PC-3 (cell line): ENCODE data around the gene CSNK2A1. TPM values are rescaled to one million over a fixed set of nuclear protein-coding genes. Genes with fewer than 3 reads are reported as not detected.

ENCODE experiments used
- ATAC-seq: fragments of 200-7000 bp; cut with Tn5 transposase; 2 replicates; pipeline ENCODE4 v1.9.1; 2020; ENCODE audit warnings: mild to moderate bottlenecking, moderate library complexity
- BruUV-seq: library from RNA; stranded (reverse); fragments of 400-500 nt; replicated peaks from 2 replicates; lab custom pipeline; 2021; lab: Mats Ljungman, UMichigan
- CTCF ChIA-PET: fragments of 300-600 bp; sonication (Branson Sonifier 250); formaldehyde crosslinking; loops from one replicate; lab custom pipeline; 2022; ENCODE audit warnings: antibody characterized with exemption; lab: Charles Lee
- POLR2A ChIA-PET: fragments of 300-600 bp; sonication (Branson Sonifier 250); formaldehyde crosslinking; loops from one replicate; lab custom pipeline; 2022; ENCODE audit warnings: antibody characterized with exemption; ENCODE audit not compliant: unreplicated experiment; lab: Charles Lee
- DNase-seq: peaks from one replicate; pipeline ENCODE4 v3.0.0-alpha.2; 2015
- H2AFZ ChIP-seq: fragments of 300-600 bp; sonication (generic); 2 replicates; pipeline ENCODE4 v1.6.0; 2016; ENCODE audit warnings: antibody characterized with exemption, low read length
- H3F3A ChIP-seq: fragments of 300-600 bp; sonication (generic); one replicate; pipeline ENCODE4 v1.6.0; 2017; ENCODE audit warnings: antibody characterized with exemption, low read length, control low read depth, mild to moderate bottlenecking; ENCODE audit not compliant: unreplicated experiment
- H3K27ac ChIP-seq: fragments of 300-600 bp; sonication (generic); 2 replicates; pipeline ENCODE4 v1.5.1; 2016; ENCODE audit warnings: mild to moderate bottlenecking, low read length
- H3K27me3 ChIP-seq: fragments of 300-600 bp; sonication (generic); 2 replicates; pipeline ENCODE4 v1.6.1; 2016; ENCODE audit warnings: low read length, mixed read lengths
- H3K36me3 ChIP-seq: fragments of 300-600 bp; sonication (generic); 2 replicates; pipeline ENCODE4 v1.6.1; 2016; ENCODE audit warnings: low read depth, mixed run types, low read length, mixed read lengths
- H3K4me1 ChIP-seq: fragments of 300-600 bp; sonication (generic); 2 replicates; pipeline ENCODE4 v1.5.1; 2016; ENCODE audit warnings: low read length; ENCODE audit not compliant: insufficient read depth
- H3K4me2 ChIP-seq: fragments of 300-600 bp; sonication (generic); 2 replicates; pipeline ENCODE4 v1.6.0; 2016; ENCODE audit warnings: low read length
- H3K4me3 ChIP-seq: fragments of 300-600 bp; sonication (generic); 2 replicates; pipeline ENCODE4 v1.5.1; 2016; ENCODE audit warnings: mild to moderate bottlenecking, low read length, mixed read lengths
- H3K79me2 ChIP-seq: fragments of 300-600 bp; sonication (generic); 2 replicates; pipeline ENCODE4 v1.6.1; 2017; ENCODE audit warnings: low read length, mixed read lengths
- H3K9ac ChIP-seq: fragments of 300-600 bp; sonication (generic); 2 replicates; pipeline ENCODE4 v1.6.0; 2016; ENCODE audit warnings: mild to moderate bottlenecking, low read length
- H3K9me2 ChIP-seq: fragments of 300-600 bp; sonication (generic); replicated peaks from 2 replicates; pipeline ENCODE4 v1.6.1; 2016; ENCODE audit warnings: mixed run types, low read length, mixed read lengths
- H3K9me3 ChIP-seq: fragments of 300-600 bp; sonication (generic); 2 replicates; pipeline ENCODE4 v1.6.1; 2016; ENCODE audit warnings: low read length, mixed read lengths
- H4K20me1 ChIP-seq: fragments of 300-600 bp; sonication (generic); 2 replicates; pipeline ENCODE4 v1.6.1; 2016; ENCODE audit warnings: low read length, mixed read lengths
- CTCF ChIP-seq: fragments of 300-600 bp; sonication (generic); conservative IDR thresholded peaks from 2 replicates; pipeline ENCODE4 v1.5.1; 2017; ENCODE audit warnings: antibody characterized with exemption, low read depth, mild to moderate bottlenecking, low read length
- EZH2 ChIP-seq: fragments of 300-600 bp; sonication (generic); IDR thresholded peaks from one replicate; pipeline ENCODE4 v1.6.1; 2017; ENCODE audit warnings: antibody characterized with exemption, mild to moderate bottlenecking, low read length; ENCODE audit not compliant: unreplicated experiment
- EZH2phosphoT487 ChIP-seq: fragments of 300-600 bp; sonication (generic); IDR thresholded peaks from 2 replicates; pipeline ENCODE4 v1.6.1; 2018; ENCODE audit warnings: mild to moderate bottlenecking, antibody characterized with exemption, low read length, borderline replicate concordance
- intact Hi-C: fragments of 100-400 bp; cut with micrococcal nuclease; formaldehyde crosslinking; loops from 2 replicates; pipeline ENCODE4 v1.9.0; 2023
- total RNA-seq: library from RNA; depleted of rRNA; stranded (reverse); fragments of >200 nt; gene quantifications from 2 replicates; pipeline ENCODE4 v1.2.3, GENCODE V29; 2014

CSNK2A1 gene
- total RNA-seq, 1 experiment from 2014 or later: 161 TPM

- no peak for TF ChIP-seq EZH2phosphoT487
- TF ChIP-seq EZH2: no peak
- H3K36me3 ChIP-seq: peaks cover 78% of the 10 kb centered on the region
- peaks cover 22% of the 10 kb centered on the region for H3K79me2 ChIP-seq
- H3K4me3 ChIP-seq: no peak overlapping the region
- DNase-seq (no peak), ATAC-seq (no peak)
- no peaks in the 10 kb centered on the region for H3K4me1 ChIP-seq
- no peaks in the 10 kb centered on the region for H3K9me2 ChIP-seq
- no peaks in the 10 kb centered on the region for H3K27me3 ChIP-seq
- H3K4me2 ChIP-seq: no peak overlapping the region
- H3K9me3 ChIP-seq: no peaks in the 10 kb centered on the region
- CTCF ChIA-PET: no interaction called here
- no peaks in the 10 kb centered on the region for H3F3A ChIP-seq
- no TSS peak for BruUV-seq
- H3K27ac ChIP-seq: no peak overlapping the region
- peaks cover 25% of the 10 kb centered on the region for H4K20me1 ChIP-seq
- no peak overlapping the region for H3K9ac ChIP-seq
- no peak overlapping the region for H2AFZ ChIP-seq
- POLR2A ChIA-PET: no interaction called here
- intact Hi-C loops: no loop called here
Measured at GRCh38 chr20:503048-503737, 40.4 kb downstream of the CSNK2A1 start.

GRCh38 chr20:497979-498378, 45.6 kb downstream of the CSNK2A1 start:
- peaks cover 83% of the 10 kb centered on the region for H3K36me3 ChIP-seq
- CTCF ChIA-PET: no interaction called here

GRCh38 chr20:496126-496696, 47.4 kb downstream of the CSNK2A1 start:
- Histone ChIP-seq H3K9me3 (no peaks in the 10 kb centered on the region), H3K4me3 (no peak overlapping the region), H3K27ac (no peak overlapping the region), H3K27me3 (no peaks in the 10 kb centered on the region), H3K4me1 (no peaks in the 10 kb centered on the region), H3F3A (no peaks in the 10 kb centered on the region), H3K9ac (no peak overlapping the region), H3K36me3 (peaks cover 83% of the 10 kb centered on the region), H3K9me2 (no peaks in the 10 kb centered on the region), H3K79me2 (no peaks in the 10 kb centered on the region), H2AFZ (no peak overlapping the region), H3K4me2 (no peak overlapping the region), H4K20me1 (no peaks in the 10 kb centered on the region)
- TF ChIP-seq CTCF (no peak), EZH2 (no peak), EZH2phosphoT487 (no peak)
- ChIA-PET CTCF (no interaction called here), POLR2A (interaction anchor here (0.6 kb wide), 1 partner anchor 28 kb away, joined by 4 read pairs; no protein-coding TSS in a partner anchor)
- ATAC-seq: no peak; the same call in 1 of the 2 replicates
- intact Hi-C loops: no loop called here
- DNase-seq: peak; percentile 16
- BruUV-seq: no TSS peak

More at GRCh38 chr20:497979-498378, 45.6 kb downstream of the CSNK2A1 start:
- TF ChIP-seq CTCF (no peak), EZH2phosphoT487 (no peak), EZH2 (no peak)
- Histone ChIP-seq H3K4me2 (no peak overlapping the region), H3K9me3 (no peaks in the 10 kb centered on the region), H3K79me2 (no peaks in the 10 kb centered on the region), H3K9ac (no peak overlapping the region), H3K27ac (no peak overlapping the region), H3F3A (no peaks in the 10 kb centered on the region), H4K20me1 (no peaks in the 10 kb centered on the region), H2AFZ (no peak overlapping the region), H3K4me3 (no peak overlapping the region), H3K4me1 (no peaks in the 10 kb centered on the region), H3K9me2 (no peaks in the 10 kb centered on the region), H3K27me3 (no peaks in the 10 kb centered on the region)
- DNase-seq (no peak), ATAC-seq (no peak)
- BruUV-seq: no TSS peak
- POLR2A ChIA-PET: no interaction called here
- intact Hi-C loops: no loop called here
